Sigmoid colon (tissue), 4 donors: ENCODE data around the gene CNTLN.
"Not testable (repeated sequence)": the region's sequence is repeated elsewhere in the genome, so short reads cannot be mapped to it uniquely, and the experiment has no call there.

ENCODE experiments used
- CTCF ChIP-seq, 4 experiments: fragments of 450-650 bp in 3 of 4; fragments of 200-600 bp in 1 of 4; IDR thresholded peaks; one replicate each; pipeline ENCODE4 v1.5.1; 2016 to 2019; ENCODE audit warnings: antibody characterized with exemption in 4 of 4, mild to moderate bottlenecking in 3 of 4, moderate library complexity in 2 of 4
- POLR2A ChIP-seq, 2 donors: fragments of 450-650 bp; IDR thresholded peaks; one replicate each; pipeline ENCODE4 v1.6.1; 2016; ENCODE audit warnings: antibody characterized with exemption in 2 of 2, mild to moderate bottlenecking in 2 of 2, moderate library complexity in 2 of 2
- POLR2AphosphoS5 ChIP-seq, 4 donors: sonication (generic); formaldehyde crosslinking; IDR thresholded peaks; one replicate each; pipeline ENCODE4 v1.6.1; 2017; ENCODE audit warnings: antibody characterized with exemption in 4 of 4

- not testable (repeated sequence) for TF ChIP-seq POLR2A, CTCF, POLR2AphosphoS5 (IDR thresholded peaks at IDR 0.05)
Observed at GRCh38 chr9:17445126-17445525, 310.3 kb downstream of the CNTLN start.
